Fibroblast of the aortic adventitia (primary cell): ENCODE measurements around the gene ISL2. TPM values are rescaled to one million over a fixed set of nuclear protein-coding genes. Genes with fewer than 3 reads are reported as not detected.
"Not testable (repeated sequence)": the region's sequence is repeated elsewhere in the genome, so short reads cannot be mapped to it uniquely, and the experiment has no call there.

ENCODE experiments used
- DNase-seq: peaks from one replicate; pipeline ENCODE4 v3.0.0-alpha.2; 2010; ENCODE audit warnings: low read depth
- H3K4me3 ChIP-seq: 2 replicates; pipeline ENCODE4 v1.5.1; 2011; ENCODE audit warnings: low read depth, mild to moderate bottlenecking, control low read depth, low read length, moderate library complexity
- CTCF ChIP-seq: IDR thresholded peaks from 2 replicates; pipeline ENCODE4 v1.5.1; 2011; ENCODE audit warnings: mild to moderate bottlenecking, low read length, control low read depth, inconsistent platforms; ENCODE audit not compliant: insufficient read depth
- total RNA-seq: library from RNA; depleted of rRNA; stranded (reverse); fragments of >200 nt; gene quantifications from 2 replicates; pipeline ENCODE4 v1.2.3, GENCODE V29; 2012; ENCODE audit warnings: low replicate concordance

ISL2 gene
- total RNA-seq, result 0.45 TPM in 1 of 2 replicates, not detected in the other

DNA sequence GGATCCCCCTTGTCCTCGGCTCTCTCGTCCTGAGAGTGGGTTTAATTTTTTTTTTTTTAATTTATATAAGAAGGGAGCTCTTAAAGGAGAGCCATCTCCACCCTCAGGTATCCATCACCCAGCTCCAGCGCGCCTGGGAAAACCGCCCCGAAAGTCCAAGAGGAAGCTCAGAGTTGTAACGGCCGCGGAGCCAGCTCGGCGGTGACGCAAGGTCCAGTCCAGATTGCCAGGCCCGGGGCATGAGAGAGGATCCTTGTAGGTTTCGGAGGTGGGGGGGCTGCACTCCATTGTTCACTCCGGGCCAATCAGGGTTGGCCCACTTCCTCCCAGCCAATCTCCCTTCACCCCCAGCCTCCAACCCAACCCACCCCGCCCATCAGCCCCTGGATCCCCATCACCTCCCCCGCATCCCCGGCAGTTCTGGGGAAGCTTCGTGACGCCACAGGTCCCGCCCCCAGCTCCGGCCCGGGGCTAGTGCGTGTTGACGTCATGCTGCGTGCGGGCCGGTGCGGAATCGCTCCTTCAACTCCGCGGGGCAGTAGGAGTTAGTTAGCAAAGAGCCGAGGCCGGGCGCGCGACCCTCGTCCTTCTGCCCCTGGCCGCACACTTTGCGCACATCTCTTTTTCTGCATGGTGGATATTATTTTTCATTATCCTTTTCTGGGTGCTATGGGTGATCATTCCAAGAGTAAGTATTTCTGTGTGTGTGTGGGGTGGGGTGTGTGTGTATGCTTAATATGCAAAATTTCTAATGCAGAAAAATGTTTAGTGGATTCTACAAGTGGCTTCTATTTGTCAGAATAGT is at the start of gene ISL2:
ISL2 (plus strand) TSS at position 520 of the 805 bp plus-strand sequence; CDS start at position 631, 111 bp downstream.
- TF ChIP-seq CTCF, result no peak
- peak; percentile 72 for DNase-seq
- H3K4me3 ChIP-seq, result peak within 1 kb of the TSS; percentile 44

DNA sequence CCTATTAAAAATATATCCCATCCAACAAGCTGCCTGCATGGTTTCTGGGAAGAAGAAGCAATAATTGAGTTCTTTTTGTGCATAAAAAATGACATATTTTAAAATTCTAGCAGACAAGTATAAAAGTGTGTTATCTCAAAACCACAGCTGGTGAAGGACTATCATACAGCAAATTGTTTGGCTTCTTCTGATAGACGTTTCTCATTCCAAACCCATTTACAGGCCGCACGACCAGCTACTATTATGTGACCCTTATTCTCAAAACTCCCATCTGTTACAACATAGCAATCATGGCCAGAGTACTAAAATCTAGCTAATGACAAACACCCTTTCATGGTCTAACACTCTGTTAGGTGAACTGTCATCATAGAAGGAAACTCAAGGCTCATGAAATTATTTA is 47.0 kb upstream of the ISL2 start:
- TF ChIP-seq CTCF, result no peak
- no peak overlapping the region for H3K4me3 ChIP-seq
- DNase-seq, result no peak

GRCh38 chr15:76293361-76293760 is 43.2 kb upstream of the ISL2 start:
- no peak for TF ChIP-seq CTCF
- DNase-seq, result peak; percentile 8

GRCh38 chr15:76294463-76294862 is 42.1 kb upstream of the ISL2 start:
- DNase-seq, result not testable (repeated sequence)

More at GRCh38 chr15:76293361-76293760, 43.2 kb upstream of the ISL2 start:
- H3K4me3 ChIP-seq, result no peak overlapping the region

GRCh38 chr15:76296849-76297248 is 39.7 kb upstream of the ISL2 start:
- no peak for TF ChIP-seq CTCF
- no peak for DNase-seq

More at GRCh38 chr15:76294463-76294862, 42.1 kb upstream of the ISL2 start:
- H3K4me3 ChIP-seq, result not testable (repeated sequence)

GRCh38 chr15:76297951-76298350 is 38.6 kb upstream of the ISL2 start:
- DNase-seq, H3K4me3 ChIP-seq: not testable (repeated sequence)

More at GRCh38 chr15:76296849-76297248, 39.7 kb upstream of the ISL2 start:
- H3K4me3 ChIP-seq, result no peak overlapping the region

DNA sequence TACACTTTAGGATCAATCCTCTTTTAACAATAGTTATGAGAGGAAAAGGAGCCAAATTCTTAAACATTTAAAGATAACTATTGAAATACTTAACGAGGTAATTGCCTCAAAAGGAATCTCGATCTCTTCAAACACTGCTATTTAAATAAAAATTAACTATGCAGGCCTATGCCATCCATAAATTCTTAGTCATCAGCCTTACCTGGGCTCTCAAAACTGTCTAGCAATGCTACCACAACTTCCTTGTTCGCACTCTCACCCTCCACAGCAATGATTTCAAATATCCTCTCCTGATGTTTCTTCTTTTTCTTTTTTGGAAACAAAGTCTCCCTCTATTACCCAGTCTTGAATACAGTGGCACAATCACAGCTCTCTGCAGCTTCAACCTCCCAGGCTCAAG is 37.6 kb upstream of the ISL2 start:
- H3K4me3 ChIP-seq, result no peak overlapping the region
- no peak for DNase-seq
- TF ChIP-seq CTCF, result no peak

DNA sequence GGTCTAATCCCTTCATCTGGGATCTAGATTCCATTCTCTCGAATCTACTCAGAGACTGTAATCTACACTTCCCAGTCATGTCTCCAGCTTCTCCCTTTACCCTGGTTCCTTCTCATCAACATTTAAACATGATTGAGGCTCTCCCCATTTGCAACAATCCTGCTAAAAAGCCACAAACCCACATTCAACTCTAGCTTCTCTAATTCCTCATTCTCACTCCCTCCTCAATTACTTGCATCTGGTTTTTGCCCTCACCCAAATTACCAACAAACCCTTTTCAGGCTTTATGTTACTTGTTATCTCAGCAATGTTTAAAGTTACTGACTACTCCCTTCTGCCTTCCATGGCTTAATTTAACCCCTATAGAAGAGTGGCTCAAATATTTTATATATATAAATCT is 36.8 kb upstream of the ISL2 start:
- H3K4me3 ChIP-seq, result no peak overlapping the region
- DNase-seq, result no peak
- TF ChIP-seq CTCF, result no peak
